8988T (cell line): Measurements from ENCODE around the gene MEF2D.

Experiments used
- DNase-seq: peaks from one replicate; pipeline ENCODE4 v3.0.0; 2011

MEF2D gene

DNA sequence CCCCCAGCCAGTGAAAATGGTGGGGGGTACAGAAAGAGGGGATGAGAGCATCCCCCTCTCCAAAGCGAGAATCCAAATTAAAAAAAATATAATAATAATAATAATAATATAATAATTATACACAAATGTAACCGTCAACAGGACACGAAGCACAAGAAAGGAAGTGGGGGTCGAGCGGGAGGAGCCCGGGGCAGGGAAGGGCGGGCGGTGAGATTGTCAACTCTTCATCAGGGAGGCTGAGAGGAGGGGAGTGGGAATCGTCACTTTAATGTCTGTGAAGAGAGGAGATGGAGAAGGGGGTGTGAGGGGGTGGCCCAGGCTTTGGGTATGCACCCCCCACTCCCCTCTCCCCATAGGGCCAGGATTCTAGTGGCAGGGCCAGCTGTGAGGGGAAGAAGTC, 33.2 kb downstream of the MEF2D start:
- no peak for DNase-seq

DNA sequence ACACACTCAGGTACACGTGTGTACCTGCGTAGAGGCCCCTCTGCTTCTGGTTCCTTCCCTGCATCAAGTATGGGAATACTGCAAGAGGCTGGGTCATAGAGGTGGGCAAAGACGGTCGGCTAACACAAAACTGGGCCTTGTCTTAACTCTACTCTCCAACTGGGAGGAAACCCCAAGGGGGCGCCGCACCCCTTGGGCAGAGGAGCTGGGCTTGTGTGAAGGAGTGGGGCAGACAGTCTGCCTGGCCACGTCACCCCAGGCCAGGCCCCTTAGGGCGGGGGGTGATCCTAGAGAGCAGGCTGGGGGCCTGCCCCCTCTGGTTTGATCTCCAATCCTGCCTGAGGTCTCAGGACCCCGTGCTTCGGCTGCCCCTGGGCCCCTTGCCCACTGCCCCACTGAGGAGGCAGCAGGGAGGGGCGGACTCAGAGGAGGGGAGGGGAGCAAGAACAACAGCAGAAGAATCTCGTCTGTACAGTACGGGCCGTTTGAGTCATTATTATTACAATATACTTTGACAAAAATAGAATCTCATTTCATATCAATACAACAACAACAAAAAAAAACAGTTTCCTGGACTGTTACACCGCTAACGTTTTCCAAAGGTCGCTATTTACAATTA, 34.7 kb downstream of the MEF2D start:
- no peak for DNase-seq

DNA sequence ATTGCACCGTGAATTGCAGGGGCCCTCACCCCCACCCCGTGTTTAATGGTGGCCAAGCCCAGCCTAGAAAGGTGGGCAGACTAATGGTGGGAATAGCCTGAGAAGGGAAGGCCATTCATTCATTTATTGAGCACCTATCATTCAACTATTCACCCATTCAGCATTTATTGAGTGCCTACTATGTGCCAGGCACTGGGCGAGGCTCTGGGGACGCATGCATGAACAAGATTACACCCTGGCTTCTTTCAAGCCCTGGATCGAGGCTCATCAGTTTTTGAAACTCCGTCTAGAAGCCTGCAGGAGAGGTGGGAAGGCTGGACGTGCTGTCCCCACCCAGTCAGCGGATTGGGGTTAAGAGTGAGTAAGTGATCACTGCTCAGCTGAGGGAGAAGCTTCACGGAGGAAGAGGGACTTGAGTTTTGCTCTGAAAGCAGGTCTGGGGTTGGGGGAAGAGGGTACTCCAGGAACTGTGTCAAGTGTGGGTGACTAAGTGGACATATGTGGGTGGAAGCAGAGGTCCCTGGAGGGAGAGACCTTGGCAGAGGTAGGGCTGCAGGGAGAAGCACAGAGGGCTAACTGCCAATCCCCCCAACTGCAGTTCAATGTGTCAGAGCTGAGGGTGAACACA, 35.6 kb downstream of the MEF2D start:
- DNase-seq, result no peak

DNA sequence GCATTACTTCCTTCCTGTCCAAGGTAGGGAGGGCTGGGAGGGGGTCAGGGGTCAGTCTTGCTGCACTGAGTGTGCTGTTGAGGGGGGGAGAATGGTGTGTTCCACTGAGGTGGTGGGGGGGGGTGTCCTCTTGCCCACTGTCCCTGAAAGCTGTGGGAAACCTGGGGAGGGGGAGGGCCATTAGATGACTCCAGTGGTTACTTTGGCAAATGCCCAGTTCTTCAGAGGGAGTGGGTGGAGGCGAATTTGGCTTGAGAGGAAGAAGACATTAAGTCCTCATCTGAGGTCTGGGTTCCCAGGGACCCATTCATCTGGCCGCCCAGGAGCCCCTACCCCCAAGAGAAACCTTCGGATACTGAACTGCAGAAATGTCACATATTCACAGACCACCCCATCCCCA, 36.2 kb downstream of the MEF2D start:
- no peak for DNase-seq

DNA sequence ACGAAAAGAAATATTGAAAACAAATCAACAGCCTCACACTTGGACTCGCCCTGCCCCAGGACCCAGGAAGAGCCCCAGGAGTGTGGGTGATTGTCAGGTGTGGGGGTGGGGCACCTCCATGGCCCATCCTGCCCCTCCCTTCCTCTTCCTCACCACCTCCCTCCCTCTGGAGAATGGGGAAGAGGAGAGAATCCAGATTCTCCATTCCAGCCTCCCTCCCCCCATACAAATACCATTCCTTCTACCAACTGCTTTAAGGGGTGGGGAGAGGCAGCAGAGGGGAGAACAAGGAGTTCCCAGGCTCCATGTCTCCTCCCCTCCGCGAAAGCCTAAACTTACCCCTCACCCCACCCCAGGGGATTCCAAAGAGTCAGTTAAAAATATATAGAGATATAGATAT, 36.7 kb downstream of the MEF2D start:
- DNase-seq, result no peak

GRCh38 chr1:156462954-156463795, 37.4 kb downstream of the MEF2D start:
- no peak for DNase-seq

DNA sequence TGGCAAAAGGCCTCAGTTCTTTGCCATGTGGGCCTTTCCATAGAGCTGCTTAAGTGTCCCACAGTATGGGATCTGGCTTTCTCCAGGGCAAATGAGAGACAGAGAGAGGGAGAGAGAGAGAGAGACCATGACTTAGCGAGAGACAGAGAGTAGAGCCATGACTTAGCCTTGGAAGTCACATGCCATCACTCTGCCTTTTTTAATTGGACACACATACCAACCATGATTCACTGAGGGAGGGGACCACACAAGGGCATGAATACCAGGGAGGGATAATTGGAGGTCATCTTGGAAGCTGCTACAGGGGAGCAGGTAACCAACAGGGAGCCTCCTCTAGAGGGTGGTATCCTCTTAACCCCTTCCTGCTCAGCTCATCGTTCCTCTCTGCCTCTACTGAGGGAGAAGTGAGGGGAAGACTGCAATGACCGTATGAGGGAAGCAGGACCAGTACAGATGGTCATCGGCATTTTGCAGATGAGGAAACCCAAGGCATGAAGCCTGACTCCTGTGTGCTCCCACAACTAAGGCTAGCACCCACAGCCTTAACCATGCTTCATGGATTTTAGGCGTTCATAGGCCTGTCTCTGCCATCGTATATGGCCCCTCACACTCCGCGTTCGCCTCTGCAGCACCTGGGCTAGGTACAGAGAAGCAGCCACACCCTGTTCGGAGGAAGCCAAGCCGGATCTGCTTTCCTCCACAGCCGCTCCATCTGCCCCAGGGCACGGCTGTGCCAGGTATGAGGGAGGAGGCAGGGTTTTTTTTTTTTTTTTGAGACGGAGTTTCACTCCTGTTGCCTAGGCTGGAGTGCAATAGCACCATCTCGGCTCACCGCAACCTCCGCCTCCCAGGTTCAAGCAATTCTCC, 38.6 kb downstream of the MEF2D start:
- no peak for DNase-seq

DNA sequence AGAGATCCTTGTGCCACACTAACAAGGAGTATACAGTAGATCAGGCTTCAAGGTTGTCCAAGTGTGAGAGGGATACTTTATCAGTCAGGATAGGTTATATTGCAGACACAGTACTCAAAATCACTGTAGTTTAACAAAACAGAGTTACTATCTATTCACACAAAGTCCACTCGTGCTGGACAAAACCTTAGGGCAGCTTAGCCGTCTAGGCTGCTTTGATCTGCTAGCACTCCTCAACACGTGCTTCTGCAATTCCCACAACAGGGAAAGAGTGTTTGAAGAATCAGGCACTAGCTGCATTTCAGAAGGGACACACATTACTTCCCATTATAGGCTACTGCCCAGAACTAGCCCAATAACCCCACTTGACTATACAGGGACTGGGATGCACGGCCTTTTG, 39.5 kb downstream of the MEF2D start:
- no peak for DNase-seq

DNA sequence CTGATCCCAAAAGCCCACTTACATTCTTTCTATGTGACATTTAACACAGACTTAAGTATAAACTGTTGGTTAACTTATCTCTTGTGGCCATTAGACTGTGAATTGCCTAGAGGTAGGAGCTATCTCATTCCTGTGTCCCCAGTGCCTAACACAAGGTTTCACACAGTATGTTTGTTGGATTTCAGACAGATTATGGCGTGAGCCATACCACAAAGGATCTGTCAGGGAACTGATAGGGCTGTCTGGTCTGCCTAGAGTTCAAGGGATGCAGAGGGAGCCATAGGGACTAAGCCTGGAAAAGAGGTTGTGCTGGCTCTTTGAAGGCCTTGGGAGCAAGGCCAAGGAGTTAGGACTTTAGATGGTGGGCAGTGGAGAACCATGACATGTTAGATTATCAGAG, 40.0 kb downstream of the MEF2D start:
- DNase-seq, result no peak

- DNase-seq, result no peak
Measured at GRCh38 chr1:156458181-156458503, 42.4 kb downstream of the MEF2D start.

- DNase-seq, result peak; percentile 89
Measured at GRCh38 chr1:156456625-156457465, 43.7 kb downstream of the MEF2D start.

- no peak for DNase-seq
Measured at GRCh38 chr1:156455362-156455761, 45.2 kb downstream of the MEF2D start.

- DNase-seq, result no peak
Measured at GRCh38 chr1:156452907-156453306, 47.7 kb downstream of the MEF2D start.

DNA sequence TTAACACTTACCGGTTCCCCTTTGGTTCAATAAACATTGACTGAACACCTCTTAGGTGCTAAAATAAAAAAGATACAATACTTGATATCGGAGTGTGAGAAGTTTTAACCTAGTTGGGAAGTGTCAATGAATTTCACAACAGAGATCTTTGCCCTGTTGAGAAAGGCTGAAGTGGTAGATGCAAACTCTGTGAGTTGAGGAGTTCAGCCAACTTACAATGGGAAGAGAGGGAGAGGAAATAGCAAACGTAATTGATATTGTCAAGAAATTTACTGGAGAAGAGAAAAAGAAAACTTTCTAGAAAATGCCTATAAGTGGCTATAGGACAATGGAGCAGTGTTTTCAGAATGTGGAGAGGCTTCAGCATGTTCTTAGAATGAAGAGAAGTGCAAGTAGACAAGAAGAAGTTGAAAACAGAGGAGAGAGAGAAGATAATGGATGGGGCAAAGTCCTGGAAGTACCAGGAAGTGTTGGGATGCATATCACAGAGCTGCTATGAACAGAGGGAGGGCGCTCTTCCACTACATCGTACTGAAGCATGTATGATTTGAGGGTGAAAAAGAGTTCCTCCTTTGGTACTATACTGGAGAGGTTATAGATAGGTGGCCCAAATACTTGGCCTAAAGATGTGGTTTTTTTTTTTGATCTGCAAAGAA, 48.9 kb downstream of the MEF2D start:
- DNase-seq, result no peak

DNA sequence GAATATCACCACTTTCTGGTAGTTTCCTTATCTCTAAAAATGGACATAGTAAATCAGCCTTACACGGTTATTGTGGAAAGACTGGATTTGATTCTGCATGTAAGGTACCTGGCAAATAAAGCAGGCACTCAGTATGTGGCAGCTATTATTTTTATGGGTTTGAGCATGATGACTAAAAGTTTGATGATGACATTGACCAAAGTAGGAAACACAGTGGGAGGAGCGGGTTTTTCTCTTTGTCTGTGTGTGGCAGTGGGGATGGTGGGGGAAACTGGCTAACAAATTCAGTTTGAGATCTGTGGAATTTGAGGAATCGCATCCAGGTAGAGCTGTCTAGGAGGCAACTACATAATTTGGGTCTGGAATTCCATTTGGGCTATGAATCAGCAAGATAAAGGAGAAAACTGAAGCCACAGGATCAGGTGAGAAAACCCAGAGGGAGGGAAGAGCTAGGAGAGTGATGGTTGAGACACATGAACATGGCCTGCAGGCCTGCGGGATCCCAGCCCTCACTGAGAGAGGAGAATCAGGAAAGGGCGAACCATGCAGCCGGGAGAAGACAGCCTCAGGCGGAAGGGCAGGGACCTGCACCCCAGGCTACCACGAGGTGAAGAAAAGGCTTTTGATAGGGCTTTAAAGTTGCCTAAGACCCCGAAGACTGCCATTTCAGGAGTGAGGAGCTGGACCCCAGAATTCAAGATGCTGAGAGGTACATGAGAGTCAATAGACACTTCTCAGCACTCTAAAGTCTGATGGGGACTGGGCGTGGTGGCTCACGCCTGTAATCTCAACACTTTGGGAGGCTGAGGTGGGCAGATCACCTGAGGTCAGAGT, 52.2 kb downstream of the MEF2D start:
- no peak for DNase-seq

- DNase-seq, result no peak
Measured at GRCh38 chr1:156445789-156446263, 54.7 kb downstream of the MEF2D start.

DNA sequence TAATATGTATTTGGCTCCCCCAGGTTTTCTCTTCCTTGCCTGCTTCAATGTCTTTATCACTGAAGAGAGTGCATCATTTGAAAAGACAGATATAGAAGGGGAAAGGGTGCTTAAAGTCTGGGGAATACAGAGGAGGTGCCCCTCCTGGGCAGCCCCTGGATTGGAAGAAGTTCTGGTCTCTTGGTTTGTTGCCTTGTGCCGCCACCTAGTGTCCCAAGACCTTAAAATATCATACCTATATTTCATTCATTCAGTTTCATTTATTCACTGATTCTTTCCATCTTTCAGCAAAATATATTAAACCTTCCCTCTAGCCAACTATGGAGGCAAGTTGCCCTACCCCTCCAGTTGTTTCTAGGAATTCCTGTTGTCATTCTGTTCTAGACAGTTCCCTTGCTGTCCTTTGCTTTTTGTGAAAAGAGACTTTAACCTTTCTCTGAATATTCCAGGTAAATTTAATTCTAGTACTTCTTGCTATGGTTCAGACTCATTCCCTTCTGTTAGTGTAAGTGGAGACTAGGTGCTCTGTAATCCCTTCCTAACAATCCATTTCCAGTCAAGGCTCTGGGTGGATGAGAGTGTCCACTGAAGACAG, 56.1 kb downstream of the MEF2D start:
- DNase-seq, result no peak

DNA sequence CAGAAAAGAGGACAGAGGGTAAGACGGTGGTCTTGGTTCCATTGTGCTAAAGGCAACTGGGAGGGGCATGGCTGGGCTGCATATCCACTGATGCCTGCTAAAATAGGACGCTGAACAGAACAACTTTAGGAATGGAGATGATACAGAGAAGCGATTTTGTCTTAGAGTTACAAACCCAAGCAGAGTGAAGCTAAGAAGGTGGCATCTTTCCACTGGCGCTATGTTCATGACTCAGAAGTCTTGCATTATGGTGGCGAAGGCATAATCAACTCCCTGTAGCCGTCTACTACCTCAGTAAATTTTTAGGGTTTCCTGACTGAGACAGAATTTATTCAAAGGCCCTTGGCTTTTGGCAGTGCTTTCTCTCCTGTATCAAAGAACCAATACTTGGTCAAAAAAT, 57.3 kb downstream of the MEF2D start:
- DNase-seq, result no peak

DNA sequence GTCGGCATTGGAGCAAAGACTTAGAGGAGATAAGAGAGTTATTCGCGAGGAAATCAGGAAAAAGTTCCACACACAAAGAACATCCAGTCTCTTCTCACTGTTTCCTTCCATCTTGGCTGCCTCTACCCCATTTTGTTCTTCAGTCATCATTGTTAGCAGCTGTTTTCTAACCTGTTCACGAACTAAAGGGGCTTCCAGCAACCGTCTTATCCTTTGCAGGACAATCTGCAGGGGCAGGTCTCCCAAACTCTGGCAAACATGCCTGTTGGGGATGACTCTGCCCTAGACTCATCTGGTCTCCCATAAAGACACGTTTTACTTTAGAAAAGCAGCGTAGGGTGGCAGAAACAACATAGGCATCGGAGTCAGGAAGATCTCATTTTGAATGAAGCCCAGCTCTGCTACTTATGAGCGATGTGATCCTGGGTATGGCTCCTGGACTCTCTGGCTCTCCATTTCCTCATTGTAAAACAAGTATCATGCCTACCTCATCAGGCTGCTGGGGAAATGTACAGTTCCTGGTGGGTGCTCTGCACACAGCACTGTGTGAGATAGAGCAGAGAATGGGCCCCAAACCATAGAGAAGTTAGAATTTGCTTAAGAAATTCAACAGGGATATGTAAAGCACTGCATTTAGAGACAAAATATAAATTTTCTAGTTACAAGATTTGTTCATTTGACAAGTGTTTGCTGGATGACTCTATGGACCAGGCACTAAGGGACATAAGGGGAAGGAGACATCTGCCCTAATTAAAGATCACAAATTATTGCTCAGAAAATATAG, 59.7 kb downstream of the MEF2D start:
- DNase-seq, result no peak

DNA sequence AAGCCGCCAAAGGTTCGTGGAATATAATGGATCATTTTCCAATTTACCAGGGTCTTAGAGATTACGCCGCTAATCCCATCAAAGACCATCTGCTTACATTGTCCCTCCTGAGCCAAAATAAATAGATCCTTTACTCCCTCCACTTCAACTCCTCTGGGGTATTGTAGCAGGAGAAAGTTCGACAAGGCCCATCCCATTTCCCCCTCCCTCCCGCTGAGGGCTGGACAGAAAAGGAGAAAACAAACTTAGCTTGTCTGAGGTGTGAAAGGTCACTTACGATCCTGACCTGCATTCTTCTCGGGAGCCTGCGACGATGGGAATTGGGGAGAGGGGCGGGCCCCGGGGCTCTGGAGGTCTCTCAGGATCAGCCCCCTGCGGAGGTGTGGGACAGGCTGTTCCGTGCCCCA, 60.8 kb downstream of the MEF2D start:
- DNase-seq, result no peak
